ENCODE results near the gene IMPDH1.

DNA sequence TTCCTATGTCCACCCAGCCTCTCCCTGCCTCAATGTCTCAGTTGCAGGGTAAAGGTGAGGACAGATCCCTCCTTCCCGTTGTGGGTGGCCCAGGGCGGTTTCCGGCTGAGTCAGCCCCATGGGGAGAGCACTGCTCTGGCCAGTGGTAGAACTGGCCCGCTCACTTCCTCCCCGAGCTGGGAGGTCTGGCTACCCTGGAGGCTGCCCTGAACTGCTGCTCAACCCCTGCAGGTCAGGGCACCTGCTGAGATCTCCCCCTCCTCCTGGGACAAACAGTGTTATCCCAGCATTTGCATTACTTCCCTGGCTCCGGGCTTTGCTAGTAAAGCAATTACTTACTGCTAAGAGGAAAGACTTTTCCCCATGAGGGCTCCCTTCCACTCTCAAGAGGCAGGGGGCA lies 21.4 kb upstream of the IMPDH1 start:
- TF ChIP-seq CREB1 (IDR thresholded peaks at IDR 0.05; ENCODE audit: low read depth) (no peak), TEAD4 (IDR thresholded peaks at IDR 0.05) (no peak), YY1 (IDR thresholded peaks at IDR 0.05; ENCODE audit: low read depth) (no peak), EP300 (IDR thresholded peaks at IDR 0.05; ENCODE audit: borderline replicate concordance) (no peak), ZBTB7A (IDR thresholded peaks at IDR 0.05; ENCODE audit: low read depth) (no peak), CEBPB (IDR thresholded peaks at IDR 0.05) (no peak)
- TF ChIP-seq, protein P1, sequence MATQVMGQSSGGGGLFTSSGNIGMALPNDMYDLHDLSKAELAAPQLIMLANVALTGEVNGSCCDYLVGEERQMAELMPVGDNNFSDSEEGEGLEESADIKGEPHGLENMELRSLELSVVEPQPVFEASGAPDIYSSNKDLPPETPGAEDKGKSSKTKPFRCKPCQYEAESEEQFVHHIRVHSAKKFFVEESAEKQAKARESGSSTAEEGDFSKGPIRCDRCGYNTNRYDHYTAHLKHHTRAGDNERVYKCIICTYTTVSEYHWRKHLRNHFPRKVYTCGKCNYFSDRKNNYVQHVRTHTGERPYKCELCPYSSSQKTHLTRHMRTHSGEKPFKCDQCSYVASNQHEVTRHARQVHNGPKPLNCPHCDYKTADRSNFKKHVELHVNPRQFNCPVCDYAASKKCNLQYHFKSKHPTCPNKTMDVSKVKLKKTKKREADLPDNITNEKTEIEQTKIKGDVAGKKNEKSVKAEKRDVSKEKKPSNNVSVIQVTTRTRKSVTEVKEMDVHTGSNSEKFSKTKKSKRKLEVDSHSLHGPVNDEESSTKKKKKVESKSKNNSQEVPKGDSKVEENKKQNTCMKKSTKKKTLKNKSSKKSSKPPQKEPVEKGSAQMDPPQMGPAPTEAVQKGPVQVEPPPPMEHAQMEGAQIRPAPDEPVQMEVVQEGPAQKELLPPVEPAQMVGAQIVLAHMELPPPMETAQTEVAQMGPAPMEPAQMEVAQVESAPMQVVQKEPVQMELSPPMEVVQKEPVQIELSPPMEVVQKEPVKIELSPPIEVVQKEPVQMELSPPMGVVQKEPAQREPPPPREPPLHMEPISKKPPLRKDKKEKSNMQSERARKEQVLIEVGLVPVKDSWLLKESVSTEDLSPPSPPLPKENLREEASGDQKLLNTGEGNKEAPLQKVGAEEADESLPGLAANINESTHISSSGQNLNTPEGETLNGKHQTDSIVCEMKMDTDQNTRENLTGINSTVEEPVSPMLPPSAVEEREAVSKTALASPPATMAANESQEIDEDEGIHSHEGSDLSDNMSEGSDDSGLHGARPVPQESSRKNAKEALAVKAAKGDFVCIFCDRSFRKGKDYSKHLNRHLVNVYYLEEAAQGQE (IDR thresholded peaks at IDR 0.05; ENCODE audit: low read depth): no peak

Measured in Ishikawa (cell line).